ENCODE measurements around the gene OTOG. TPM values are rescaled to one million over a fixed set of nuclear protein-coding genes. Genes with fewer than 3 reads are reported as not detected.

The OTOG gene
- total and polyA plus RNA-seq, 9 donors, result not detected

- Histone ChIP-seq H3K9me3 (no peaks in the 10 kb centered on the region), H3K36me3 (no peaks in the 10 kb centered on the region), H3K4me1 (ENCODE audit: insufficient read depth) (no peaks in the 10 kb centered on the region), H3K27me3 (no peaks in the 10 kb centered on the region), H3K4me3 (no peak overlapping the region), H3K27ac (no peak overlapping the region)
- 90 to 96% (median 91%) methylated on average over 1 of the region's 1 CpG for WGBS, 3 donors
- intact Hi-C loops (cut with DNase I), result no loop called here
- TF ChIP-seq CTCF (IDR thresholded peaks at IDR 0.05) (no peak), POLR2A (IDR thresholded peaks at IDR 0.05) (no peak)
- no peak for DNase-seq
These were observed 9.0 kb upstream of the OTOG start for GRCh38 chr11:17538054-17538453.

- DNase-seq, result no peak
- Histone ChIP-seq H3K27me3 (no peaks in the 10 kb centered on the region), H3K9me3 (no peaks in the 10 kb centered on the region), H3K4me3 (no peak overlapping the region), H3K36me3 (no peaks in the 10 kb centered on the region), H3K4me1 (ENCODE audit: insufficient read depth) (no peaks in the 10 kb centered on the region), H3K27ac (no peak overlapping the region)
- TF ChIP-seq CTCF (IDR thresholded peaks at IDR 0.05) (no peak), POLR2A (IDR thresholded peaks at IDR 0.05) (no peak), EP300 (IDR thresholded peaks at IDR 0.05) (no peak)
- intact Hi-C loops (cut with DNase I), result no loop called here
- 65 to 73% (median 66%) methylated on average over 3 of the region's 3 CpGs for WGBS, 3 donors
These were observed 8.3 kb upstream of the OTOG start for GRCh38 chr11:17538731-17539130.

DNA sequence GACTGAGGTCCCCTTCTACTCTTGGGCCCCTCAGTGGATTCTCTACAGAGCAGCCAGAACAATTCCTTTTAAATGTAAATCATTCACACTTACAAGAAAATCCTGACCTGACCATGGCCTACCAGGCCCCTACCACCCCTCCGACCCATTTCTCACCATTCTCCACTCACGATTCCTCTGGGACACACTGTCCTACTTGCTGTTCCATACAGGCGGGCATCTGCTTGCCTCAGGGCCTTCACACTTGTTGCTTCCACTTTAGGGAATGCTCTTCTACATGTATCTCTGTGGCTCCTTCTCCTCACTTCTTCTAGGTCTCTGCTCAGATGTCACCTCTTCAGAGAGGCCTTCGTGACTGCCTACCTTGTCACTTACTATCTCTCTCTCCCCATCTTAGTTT is 6.3 kb upstream of the OTOG start:
- Histone ChIP-seq H3K36me3 (no peaks in the 10 kb centered on the region), H3K27me3 (no peaks in the 10 kb centered on the region), H3K27ac (no peak overlapping the region), H3K4me1 (ENCODE audit: insufficient read depth) (no peaks in the 10 kb centered on the region), H3K4me3 (no peak overlapping the region), H3K9me3 (no peaks in the 10 kb centered on the region)
- no peak for DNase-seq
- TF ChIP-seq EP300 (IDR thresholded peaks at IDR 0.05) (no peak), POLR2A (IDR thresholded peaks at IDR 0.05) (no peak), CTCF (IDR thresholded peaks at IDR 0.05) (no peak)
- 76 to 87% (median 85%) methylated on average over 4 of the region's 4 CpGs for WGBS, 3 donors
- intact Hi-C loops (cut with DNase I), result no loop called here

- Histone ChIP-seq H3K4me3 (no peak overlapping the region), H3K36me3 (no peaks in the 10 kb centered on the region), H3K9me3 (no peaks in the 10 kb centered on the region), H3K27ac (no peak overlapping the region), H3K4me1 (ENCODE audit: insufficient read depth) (no peaks in the 10 kb centered on the region), H3K27me3 (no peaks in the 10 kb centered on the region)
- TF ChIP-seq POLR2A (IDR thresholded peaks at IDR 0.05) (no peak), CTCF (IDR thresholded peaks at IDR 0.05) (no peak), EP300 (IDR thresholded peaks at IDR 0.05) (no peak)
- intact Hi-C loops (cut with DNase I), result no loop called here
- no peak for DNase-seq
- WGBS, 3 donors, result 54 to 66% (median 63%) methylated on average over 4 of the region's 4 CpGs
These were observed 5.7 kb upstream of the OTOG start for GRCh38 chr11:17541330-17541885.

Data from ovary (tissue), 9 donors.